ENCODE data around the gene XYLT1.

XYLT1 gene

GRCh38 chr16:17304106-17304490, 166.7 kb downstream of the XYLT1 start:
- Histone ChIP-seq H3K4me3 (no peak overlapping the region), H3K9me3 (no peaks in the 10 kb centered on the region), H3K27ac (peak overlapping the region; percentile 66 to 67), H3K27me3 (no peaks in the 10 kb centered on the region), H3K36me3 (no peaks in the 10 kb centered on the region), H3K4me1 (peaks cover 0 to 17% (median 14%) of the 10 kb centered on the region in 4 donors)
- intact Hi-C loops (cut with DNase I; ENCODE audit: low total_unique reads): no loop called here
- TF ChIP-seq, protein P1, sequence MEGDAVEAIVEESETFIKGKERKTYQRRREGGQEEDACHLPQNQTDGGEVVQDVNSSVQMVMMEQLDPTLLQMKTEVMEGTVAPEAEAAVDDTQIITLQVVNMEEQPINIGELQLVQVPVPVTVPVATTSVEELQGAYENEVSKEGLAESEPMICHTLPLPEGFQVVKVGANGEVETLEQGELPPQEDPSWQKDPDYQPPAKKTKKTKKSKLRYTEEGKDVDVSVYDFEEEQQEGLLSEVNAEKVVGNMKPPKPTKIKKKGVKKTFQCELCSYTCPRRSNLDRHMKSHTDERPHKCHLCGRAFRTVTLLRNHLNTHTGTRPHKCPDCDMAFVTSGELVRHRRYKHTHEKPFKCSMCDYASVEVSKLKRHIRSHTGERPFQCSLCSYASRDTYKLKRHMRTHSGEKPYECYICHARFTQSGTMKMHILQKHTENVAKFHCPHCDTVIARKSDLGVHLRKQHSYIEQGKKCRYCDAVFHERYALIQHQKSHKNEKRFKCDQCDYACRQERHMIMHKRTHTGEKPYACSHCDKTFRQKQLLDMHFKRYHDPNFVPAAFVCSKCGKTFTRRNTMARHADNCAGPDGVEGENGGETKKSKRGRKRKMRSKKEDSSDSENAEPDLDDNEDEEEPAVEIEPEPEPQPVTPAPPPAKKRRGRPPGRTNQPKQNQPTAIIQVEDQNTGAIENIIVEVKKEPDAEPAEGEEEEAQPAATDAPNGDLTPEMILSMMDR (IDR thresholded peaks at IDR 0.05): no peak
- DNase-seq: no peak

DNA sequence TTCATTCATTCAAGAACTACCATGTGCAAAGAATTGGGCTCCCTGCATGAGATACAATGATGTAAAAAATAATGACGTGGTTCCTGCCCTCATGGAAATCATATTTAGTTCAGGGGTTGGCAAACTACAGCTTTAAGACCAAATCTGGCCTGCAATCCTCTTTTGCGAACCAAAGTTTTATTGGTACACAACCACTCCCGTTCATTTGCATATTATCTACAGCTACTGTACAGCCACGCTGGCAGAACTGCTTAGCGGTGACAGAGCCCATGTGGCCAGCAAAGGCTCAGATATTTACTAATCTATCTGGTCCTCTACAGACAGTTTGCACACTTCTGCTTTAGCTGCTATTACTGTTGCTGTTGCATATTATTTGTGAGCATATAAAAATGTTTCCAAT, 167.7 kb downstream of the XYLT1 start:
- H3K27ac ChIP-seq: no peak overlapping the region
- peaks cover 0 to 17% (median 14%) of the 10 kb centered on the region in 4 donors for H3K4me1 ChIP-seq
- H3K27me3 ChIP-seq: no peaks in the 10 kb centered on the region
- intact Hi-C loops (cut with DNase I; ENCODE audit: low total_unique reads): no loop called here
- H3K36me3 ChIP-seq: no peaks in the 10 kb centered on the region
- TF ChIP-seq, protein P1 (IDR thresholded peaks at IDR 0.05): no peak
- H3K9me3 ChIP-seq: no peaks in the 10 kb centered on the region
- H3K4me3 ChIP-seq: no peak overlapping the region
- no peak for DNase-seq

DNA sequence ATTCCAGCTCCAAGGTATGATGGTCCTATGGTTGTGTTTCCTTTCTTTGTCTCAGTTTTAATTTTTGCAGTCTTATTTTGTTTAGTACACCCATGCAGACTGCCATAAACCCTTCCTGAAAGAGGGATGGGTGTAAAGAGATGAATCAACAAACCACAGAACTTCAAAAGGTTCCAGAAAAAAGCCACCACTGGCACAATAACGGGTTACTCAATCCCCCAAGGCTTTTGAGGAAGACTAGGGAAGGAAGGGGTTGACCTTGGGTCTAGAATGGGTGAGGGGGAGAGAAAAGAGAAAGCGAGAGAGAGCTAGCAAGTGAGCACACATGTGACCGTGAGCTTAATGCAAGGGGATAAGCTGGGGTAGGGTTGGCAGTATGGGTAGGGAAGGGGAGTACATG, 168.1 kb downstream of the XYLT1 start:
- Histone ChIP-seq H3K27me3 (no peaks in the 10 kb centered on the region), H3K27ac (no peak overlapping the region), H3K9me3 (no peaks in the 10 kb centered on the region), H3K4me1 (peaks cover 0 to 17% (median 14%) of the 10 kb centered on the region in 4 donors), H3K36me3 (no peaks in the 10 kb centered on the region), H3K4me3 (no peak overlapping the region)
- intact Hi-C loops (cut with DNase I; ENCODE audit: low total_unique reads): no loop called here
- DNase-seq: no peak
- TF ChIP-seq, protein P1 (IDR thresholded peaks at IDR 0.05): no peak

DNA sequence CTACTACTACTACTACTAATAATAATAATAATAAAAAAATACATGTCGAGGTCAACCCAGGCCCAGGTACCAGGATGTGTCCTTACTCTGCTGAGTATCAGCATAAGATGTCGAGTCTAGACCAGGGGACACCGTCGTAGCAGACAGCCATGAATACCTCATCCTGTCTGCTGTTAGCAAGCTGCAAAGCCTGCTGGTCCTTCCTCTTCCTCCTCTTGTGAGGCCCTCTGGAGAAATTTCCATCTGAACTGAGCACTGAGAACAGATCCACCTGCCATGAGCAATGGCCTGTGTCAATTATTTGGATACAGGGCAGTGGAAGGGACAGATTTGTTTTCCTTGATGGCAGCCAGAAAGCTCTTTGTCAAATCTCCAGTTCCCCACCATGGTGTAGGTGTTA, 168.5 kb downstream of the XYLT1 start:
- Histone ChIP-seq H3K9me3 (no peaks in the 10 kb centered on the region), H3K4me1 (peaks cover 0 to 17% (median 15%) of the 10 kb centered on the region in 4 donors), H3K27ac (no peak overlapping the region), H3K4me3 (no peak overlapping the region), H3K36me3 (no peaks in the 10 kb centered on the region), H3K27me3 (no peaks in the 10 kb centered on the region)
- TF ChIP-seq, protein P1 (IDR thresholded peaks at IDR 0.05): no peak
- DNase-seq: no peak
- intact Hi-C loops (cut with DNase I; ENCODE audit: low total_unique reads): no loop called here

DNA sequence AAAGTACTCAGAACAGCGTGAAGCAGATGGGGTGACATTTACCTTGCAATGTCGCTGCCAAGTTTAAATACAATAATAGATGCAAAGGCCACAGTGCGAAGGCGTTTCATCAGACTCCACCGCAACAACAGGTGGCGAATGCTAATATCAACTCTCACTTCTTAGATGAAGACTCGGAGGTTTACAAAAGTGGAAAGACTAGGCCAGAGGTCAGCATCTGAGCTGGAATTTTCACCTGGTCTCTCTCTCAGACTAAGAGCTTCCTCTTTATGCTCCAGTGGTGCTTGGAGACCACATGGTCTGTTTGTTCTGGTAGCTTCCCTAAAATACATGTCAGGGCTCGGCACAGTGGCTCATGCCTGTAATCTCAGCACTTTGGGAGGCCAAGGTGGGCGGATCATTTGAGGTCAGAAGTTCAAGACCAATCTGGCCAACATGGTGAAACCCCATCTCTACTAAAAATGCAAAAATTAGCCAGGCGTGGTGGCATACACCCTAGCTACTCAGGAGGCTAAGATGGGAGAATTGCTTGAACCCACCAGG, 169.1 kb downstream of the XYLT1 start:
- DNase-seq: no peak
- no peaks in the 10 kb centered on the region for H3K36me3 ChIP-seq
- no peaks in the 10 kb centered on the region for H3K9me3 ChIP-seq
- H3K4me1 ChIP-seq: peaks cover 0 to 21% (median 17%) of the 10 kb centered on the region in 4 donors
- H3K27me3 ChIP-seq: no peaks in the 10 kb centered on the region
- intact Hi-C loops (cut with DNase I; ENCODE audit: low total_unique reads): no loop called here
- no peak overlapping the region for H3K27ac ChIP-seq
- no peak overlapping the region for H3K4me3 ChIP-seq
- TF ChIP-seq, protein P1 (IDR thresholded peaks at IDR 0.05): no peak

- H3K4me3 ChIP-seq: no peak overlapping the region
- H3K27me3 ChIP-seq: no peaks in the 10 kb centered on the region
- no peak overlapping the region for H3K27ac ChIP-seq
- peaks cover 0 to 25% (median 22%) of the 10 kb centered on the region in 4 donors for H3K4me1 ChIP-seq
- no peaks in the 10 kb centered on the region for H3K36me3 ChIP-seq
- H3K9me3 ChIP-seq: no peaks in the 10 kb centered on the region
- DNase-seq: no peak
- TF ChIP-seq, protein P1 (IDR thresholded peaks at IDR 0.05): no peak
- intact Hi-C loops (cut with DNase I; ENCODE audit: low total_unique reads): no loop called here
These were observed 169.6 kb downstream of the XYLT1 start for GRCh38 chr16:17301184-17301583.

Data from tibial artery (tissue), 4 donors.